Suprapubic skin (tissue), 4 donors: ENCODE measurements around the gene YOD1. TPM values are rescaled to one million over a fixed set of nuclear protein-coding genes. Genes with fewer than 3 reads are reported as not detected.

ENCODE experiments used
- DNase-seq, 2 donors: peaks; one replicate each; pipeline ENCODE4 v3.0.0-alpha.2; 2019; ENCODE audit warnings: low spot score in 2 of 2
- H3K27ac ChIP-seq: fragments of 200-600 bp; sonication (generic); one replicate; pipeline ENCODE4 v1.5.1; 2019
- H3K27me3 ChIP-seq: fragments of 200-600 bp; sonication (generic); one replicate; pipeline ENCODE4 v1.5.1; 2019
- H3K36me3 ChIP-seq: fragments of 200-600 bp; sonication (generic); one replicate; pipeline ENCODE4 v1.5.1; 2019
- H3K4me1 ChIP-seq: fragments of 200-600 bp; sonication (generic); one replicate; pipeline ENCODE4 v1.5.1; 2019
- H3K4me3 ChIP-seq: fragments of 200-600 bp; sonication (generic); one replicate; pipeline ENCODE4 v1.5.1; 2019; ENCODE audit warnings: mild to moderate bottlenecking
- H3K9me3 ChIP-seq: fragments of 200-600 bp; sonication (generic); one replicate; pipeline ENCODE4 v1.5.1; 2019
- CTCF ChIP-seq, 2 donors: fragments of 200-600 bp in 1 of 2; fragments of 450-650 bp in 1 of 2; sonication (generic) in 1 of 2; IDR thresholded peaks; one replicate each; pipeline ENCODE4 v1.5.1; 2016 to 2019; ENCODE audit warnings: antibody characterized with exemption in 2 of 2, mild to moderate bottlenecking in 1 of 2, moderate library complexity in 1 of 2
- EP300 ChIP-seq: sonication (generic); formaldehyde crosslinking; IDR thresholded peaks from one replicate; pipeline ENCODE4 v1.6.1; 2017; ENCODE audit warnings: antibody characterized with exemption
- POLR2A ChIP-seq, 2 donors: fragments of 450-650 bp; IDR thresholded peaks; one replicate each; pipeline ENCODE4 v1.6.1; 2017; ENCODE audit warnings: antibody characterized with exemption in 2 of 2, mild to moderate bottlenecking in 2 of 2, moderate library complexity in 2 of 2
- POLR2AphosphoS5 ChIP-seq, 3 donors: sonication (generic); formaldehyde crosslinking; IDR thresholded peaks; one replicate each; pipeline ENCODE4 v1.6.1; 2017; ENCODE audit warnings: antibody characterized with exemption in 3 of 3
- WGBS: methylation state at CpG from one replicate; pipeline ENCODE4 v1.1.5; 2018; 5-methylcytosine and 5-hydroxymethylcytosine counted together
- total RNA-seq, 4 donors: library from RNA; depleted of rRNA; stranded (reverse); fragments of >200 nt; gene quantifications; one replicate each; pipeline ENCODE4 v1.1.0, GENCODE V29; 2016

YOD1 gene
- total RNA-seq, 4 donors from 2014 or later = 20.4 to 63.6 (median 42.8) TPM

- no peak overlapping the region for H3K27ac ChIP-seq
- peaks cover 72% of the 10 kb centered on the region for H3K36me3 ChIP-seq
- WGBS = 88% methylated on average over 6 of the region's 6 CpGs
- no peaks in the 10 kb centered on the region for H3K27me3 ChIP-seq
- TF ChIP-seq CTCF (IDR thresholded peaks at IDR 0.05) (no peak), POLR2AphosphoS5 (IDR thresholded peaks at IDR 0.05) (no peak), EP300 (no peak), POLR2A (IDR thresholded peaks at IDR 0.05) (no peak)
- no peak overlapping the region for H3K4me3 ChIP-seq
- peaks cover 12% of the 10 kb centered on the region for H3K4me1 ChIP-seq
- DNase-seq = no peak
- H3K9me3 ChIP-seq = no peaks in the 10 kb centered on the region
Observed at GRCh38 chr1:207071426-207071825, 20.4 kb upstream of the YOD1 start.

GRCh38 chr1:207070811-207071210, 19.8 kb upstream of the YOD1 start:
- Histone ChIP-seq H3K36me3 (peaks cover 74% of the 10 kb centered on the region), H3K4me3 (no peak overlapping the region), H3K4me1 (peaks cover 10% of the 10 kb centered on the region), H3K27me3 (no peaks in the 10 kb centered on the region), H3K9me3 (no peaks in the 10 kb centered on the region), H3K27ac (no peak overlapping the region)
- TF ChIP-seq POLR2A (IDR thresholded peaks at IDR 0.05) = no peak
- TF ChIP-seq CTCF (IDR thresholded peaks at IDR 0.05) = no peak
- TF ChIP-seq POLR2AphosphoS5 (IDR thresholded peaks at IDR 0.05) = no peak
- TF ChIP-seq EP300 = no peak
- no peak for DNase-seq
- 81% methylated on average over 4 of the region's 4 CpGs for WGBS

- TF ChIP-seq EP300 (no peak), CTCF (IDR thresholded peaks at IDR 0.05) (no peak), POLR2AphosphoS5 (IDR thresholded peaks at IDR 0.05) (no peak), POLR2A (IDR thresholded peaks at IDR 0.05) (no peak)
- H3K9me3 ChIP-seq = no peaks in the 10 kb centered on the region
- no peaks in the 10 kb centered on the region for H3K27me3 ChIP-seq
- no peak for DNase-seq
- no peak overlapping the region for H3K27ac ChIP-seq
- peaks cover 8% of the 10 kb centered on the region for H3K4me1 ChIP-seq
- 92% methylated on average over 5 of the region's 5 CpGs for WGBS
- no peak overlapping the region for H3K4me3 ChIP-seq
- peaks cover 83% of the 10 kb centered on the region for H3K36me3 ChIP-seq
Observed at GRCh38 chr1:207069858-207070506, 19.0 kb upstream of the YOD1 start.

GRCh38 chr1:207069061-207069460, 18.1 kb upstream of the YOD1 start:
- Histone ChIP-seq H3K4me1 (no peaks in the 10 kb centered on the region), H3K36me3 (peaks cover 92% of the 10 kb centered on the region), H3K9me3 (no peaks in the 10 kb centered on the region), H3K27me3 (no peaks in the 10 kb centered on the region), H3K27ac (no peak overlapping the region), H3K4me3 (no peak overlapping the region)
- 86% methylated on average over 3 of the region's 3 CpGs for WGBS
- no peak for TF ChIP-seq POLR2AphosphoS5 (IDR thresholded peaks at IDR 0.05)
- TF ChIP-seq CTCF (IDR thresholded peaks at IDR 0.05) = no peak
- TF ChIP-seq EP300 = no peak
- DNase-seq = no peak

- Histone ChIP-seq H3K36me3 (peaks cover 94% of the 10 kb centered on the region), H3K4me1 (no peaks in the 10 kb centered on the region)
- WGBS = 98% methylated on average over 5 of the region's 5 CpGs
Observed at GRCh38 chr1:207067665-207068064, 16.7 kb upstream of the YOD1 start.

More at GRCh38 chr1:207067665-207068064, 16.7 kb upstream of the YOD1 start:
- Histone ChIP-seq H3K4me3 (no peak overlapping the region), H3K27ac (no peak overlapping the region), H3K9me3 (no peaks in the 10 kb centered on the region), H3K27me3 (no peaks in the 10 kb centered on the region)
- DNase-seq = no peak
- no peak for TF ChIP-seq EP300
- no peak for TF ChIP-seq POLR2A (IDR thresholded peaks at IDR 0.05)
- no peak for TF ChIP-seq POLR2AphosphoS5 (IDR thresholded peaks at IDR 0.05)
- no peak for TF ChIP-seq CTCF (IDR thresholded peaks at IDR 0.05)
